ENCODE data around the gene LRCH1. TPM values are rescaled to one million over a fixed set of nuclear protein-coding genes. Genes with fewer than 3 reads are reported as not detected.

Gene LRCH1
- total and polyA plus RNA-seq, 11 donors, result 4.5 to 20.1 (median 12.5) TPM

GRCh38 chr13:46748300-46748699, 195.3 kb downstream of the LRCH1 start:
- intact Hi-C loops (cut with DNase I), result no loop called here
- Histone ChIP-seq H3K4me1 (peaks cover 0 to 16% (median 0%) of the 10 kb centered on the region in 12 donors), H3K36me3 (peaks cover 0 to 95% (median 63%) of the 10 kb centered on the region in 9 donors), H3K9me3 (no peaks in the 10 kb centered on the region), H3K27ac (no peak overlapping the region), H3K27me3 (no peaks in the 10 kb centered on the region), H3K4me3 (no peak overlapping the region)
- ATAC-seq (no peak), DNase-seq (no peak)
- TF ChIP-seq CTCF (IDR thresholded peaks at IDR 0.05), result no peak
- TF ChIP-seq POLR2A (IDR thresholded peaks at IDR 0.05), result no peak
- WGBS, 4 donors, result 71 to 78% (median 74%) methylated on average over 4 of the region's 4 CpGs

- Histone ChIP-seq H3K27me3 (no peaks in the 10 kb centered on the region), H3K4me1 (peaks cover 0 to 16% (median 0%) of the 10 kb centered on the region in 12 donors), H3K27ac (no peak overlapping the region), H3K4me3 (no peak overlapping the region), H3K36me3 (peaks cover 0 to 83% (median 52%) of the 10 kb centered on the region in 9 donors), H3K9me3 (no peaks in the 10 kb centered on the region)
- WGBS, 4 donors, result 54 to 65% (median 62%) methylated on average over 2 of the region's 2 CpGs
- ATAC-seq, result no peak
- intact Hi-C loops (cut with DNase I), result no loop called here
- no peak for DNase-seq
- TF ChIP-seq POLR2A (IDR thresholded peaks at IDR 0.05) (no peak), CTCF (IDR thresholded peaks at IDR 0.05) (no peak)
Measured at GRCh38 chr13:46749951-46750350, 197.0 kb downstream of the LRCH1 start.

- intact Hi-C loops (cut with DNase I), result no loop called here
- H3K27ac ChIP-seq, result no peak overlapping the region
- 64 to 70% (median 67%) methylated on average over 7 of the region's 7 CpGs for WGBS, 4 donors
- peaks cover 0 to 63% (median 35%) of the 10 kb centered on the region in 9 donors for H3K36me3 ChIP-seq
- ATAC-seq, result peak in 2 of 4 donors; percentile 41 to 49
- H3K9me3 ChIP-seq, result no peaks in the 10 kb centered on the region
- H3K27me3 ChIP-seq, result no peaks in the 10 kb centered on the region
- DNase-seq, result no peak
- H3K4me3 ChIP-seq, result no peak overlapping the region
- peak in 1 of 12 donors; percentile 7 for TF ChIP-seq CTCF (IDR thresholded peaks at IDR 0.05)
- no peak for TF ChIP-seq POLR2A (IDR thresholded peaks at IDR 0.05)
- H3K4me1 ChIP-seq, result peaks cover 0 to 22% (median 0%) of the 10 kb centered on the region in 12 donors
Measured at GRCh38 chr13:46751811-46752635, 199.1 kb downstream of the LRCH1 start.

GRCh38 chr13:46753137-46753536, 200.2 kb downstream of the LRCH1 start:
- H3K4me1 ChIP-seq, result peaks cover 0 to 27% (median under 1%) of the 10 kb centered on the region in 12 donors
- intact Hi-C loops (cut with DNase I), result no loop called here
- DNase-seq (no peak), ATAC-seq (no peak)
- TF ChIP-seq POLR2A (IDR thresholded peaks at IDR 0.05), result no peak
- peaks cover 0 to 52% (median 31%) of the 10 kb centered on the region in 9 donors for H3K36me3 ChIP-seq
- H3K9me3 ChIP-seq, result no peaks in the 10 kb centered on the region
- H3K27me3 ChIP-seq, result no peaks in the 10 kb centered on the region
- H3K27ac ChIP-seq, result no peak overlapping the region
- WGBS, 4 donors, result 86 to 91% (median 89%) methylated on average over 5 of the region's 5 CpGs
- no peak overlapping the region for H3K4me3 ChIP-seq
